Activated CD4-positive, alpha-beta memory T cell treated with anti-CD3 and anti-CD28 coated beads for 36 hours (primary cell): ENCODE results near the gene SLC1A5. TPM values are rescaled to one million over a fixed set of nuclear protein-coding genes. Genes with fewer than 3 reads are reported as not detected.
A peak's percentile ranks its signal among the peaks of the same experiment; 100 is the strongest.

Source experiments
- CTCF ChIA-PET: fragments of 350-600 bp; sonication (Branson Sonifier 250); formaldehyde crosslinking; loops from one replicate; lab custom pipeline; 2021; ENCODE audit warnings: antibody characterized with exemption, inconsistent platforms; lab: Charles Lee
- POLR2A ChIA-PET: fragments of 350-600 bp; sonication (Branson Sonifier 250); formaldehyde crosslinking; loops from one replicate; lab custom pipeline; 2021; ENCODE audit warnings: antibody characterized with exemption; lab: Charles Lee
- DNase-seq: peaks from one replicate; pipeline ENCODE4 v3.0.0-alpha.2; 2020
- H3K27ac Mint-ChIP-seq: one replicate; pipeline ENCODE4 v1.8.0; 2021; ENCODE audit warnings: mixed read lengths
- H3K27me3 Mint-ChIP-seq: one replicate; pipeline ENCODE4 v1.8.0; 2021; ENCODE audit warnings: mixed read lengths
- H3K36me3 Mint-ChIP-seq: one replicate; pipeline ENCODE4 v1.8.0; 2021; ENCODE audit warnings: mixed read lengths
- H3K4me1 Mint-ChIP-seq: one replicate; pipeline ENCODE4 v1.8.0; 2021; ENCODE audit warnings: low read depth, mixed read lengths
- H3K4me3 Mint-ChIP-seq: one replicate; pipeline ENCODE4 v1.8.0; 2021; ENCODE audit warnings: mild to moderate bottlenecking, mixed read lengths
- H3K9me3 Mint-ChIP-seq: one replicate; pipeline ENCODE4 v1.8.0; 2021; ENCODE audit warnings: mixed read lengths
- intact Hi-C: fragments of 100-400 bp; cut with micrococcal nuclease; formaldehyde crosslinking; loops from one replicate; pipeline ENCODE4 v1.15.1; 2023
- total RNA-seq, 2 experiments: library from RNA; stranded (reverse); gene quantifications; one replicate each; pipeline ENCODE4 v1.2.3, GENCODE V29; 2021

Gene SLC1A5
- total RNA-seq, 2 experiments from 2014 or later = 202 to 205 TPM

DNA sequence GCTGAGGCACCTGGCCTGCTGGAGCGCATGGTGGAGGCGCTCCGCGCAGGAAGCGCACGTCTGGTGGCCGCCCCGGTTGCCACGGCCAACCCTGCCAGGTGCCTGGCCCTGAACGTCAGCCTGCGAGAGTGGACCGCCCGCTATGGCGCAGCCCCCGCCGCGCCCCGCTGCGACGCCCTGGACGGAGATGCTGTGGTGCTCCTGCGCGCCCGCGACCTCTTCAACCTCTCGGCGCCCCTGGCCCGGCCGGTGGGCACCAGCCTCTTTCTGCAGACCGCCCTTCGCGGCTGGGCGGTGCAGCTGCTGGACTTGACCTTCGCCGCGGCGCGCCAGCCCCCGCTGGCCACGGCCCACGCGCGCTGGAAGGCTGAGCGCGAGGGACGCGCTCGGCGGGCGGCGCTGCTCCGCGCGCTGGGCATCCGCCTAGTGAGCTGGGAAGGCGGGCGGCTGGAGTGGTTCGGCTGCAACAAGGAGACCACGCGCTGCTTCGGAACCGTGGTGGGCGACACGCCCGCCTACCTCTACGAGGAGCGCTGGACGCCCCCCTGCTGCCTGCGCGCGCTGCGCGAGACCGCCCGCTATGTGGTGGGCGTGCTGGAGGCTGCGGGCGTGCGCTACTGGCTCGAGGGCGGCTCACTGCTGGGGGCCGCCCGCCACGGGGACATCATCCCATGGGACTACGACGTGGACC, 32.4 kb downstream of the SLC1A5 start:
- no peak for DNase-seq
- ChIA-PET POLR2A (no interaction called here), CTCF (interaction anchor here (0.5 to 4.7 kb wide), 7 partner anchors 10 to 1076 kb away, joined by 3 to 78 read pairs (median 4); no protein-coding TSS in a partner anchor)
- Mint-ChIP-seq H3K4me3 (no peak overlapping the region), H3K9me3 (no peaks in the 10 kb centered on the region), H3K36me3 (peaks cover 8% of the 10 kb centered on the region), H3K27ac (no peak overlapping the region), H3K4me1 (no peaks in the 10 kb centered on the region), H3K27me3 (no peaks in the 10 kb centered on the region)
- intact Hi-C loops = loop anchor here (5.0 kb wide), 1 partner anchor 66 kb away; no protein-coding TSS in a partner anchor

DNA sequence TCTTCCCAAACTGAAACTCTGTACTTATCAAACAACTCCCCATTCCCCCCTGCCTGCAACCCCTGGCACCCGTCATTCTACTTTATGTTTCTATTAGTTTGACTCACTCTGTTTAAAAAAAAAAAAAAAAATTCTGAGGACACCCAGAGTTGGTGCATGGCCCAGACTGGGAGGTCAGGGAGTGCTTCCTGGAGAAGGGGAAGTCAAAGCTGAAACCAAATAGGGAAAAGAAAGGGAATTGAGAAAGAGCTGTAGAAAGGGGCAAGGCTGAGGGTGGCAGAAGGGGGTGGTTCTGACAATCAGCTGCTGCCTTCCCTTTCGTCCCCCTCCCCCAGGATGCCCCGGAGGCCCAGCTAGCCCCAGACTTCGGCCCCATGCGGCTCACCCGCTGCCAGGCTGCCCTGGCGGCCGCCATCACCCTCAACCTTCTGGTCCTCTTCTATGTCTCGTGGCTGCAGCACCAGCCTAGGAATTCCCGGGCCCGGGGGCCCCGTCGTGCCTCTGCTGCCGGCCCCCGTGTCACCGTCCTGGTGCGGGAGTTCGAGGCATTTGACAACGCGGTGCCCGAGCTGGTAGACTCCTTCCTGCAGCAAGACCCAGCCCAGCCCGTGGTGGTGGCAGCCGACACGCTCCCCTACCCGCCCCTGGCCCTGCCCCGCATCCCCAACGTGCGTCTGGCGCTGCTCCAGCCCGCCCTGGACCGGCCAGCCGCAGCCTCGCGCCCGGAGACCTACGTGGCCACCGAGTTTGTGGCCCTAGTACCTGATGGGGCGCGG, 33.1 kb downstream of the SLC1A5 start:
- DNase-seq = no peak
- Mint-ChIP-seq H3K9me3 (no peaks in the 10 kb centered on the region), H3K4me1 (no peaks in the 10 kb centered on the region), H3K27me3 (no peaks in the 10 kb centered on the region), H3K36me3 (peaks cover 8% of the 10 kb centered on the region), H3K27ac (no peak overlapping the region), H3K4me3 (no peak overlapping the region)
- CTCF ChIA-PET = interaction anchor here (1.6 to 4.5 kb wide), 4 partner anchors 11 to 89 kb away, joined by 6 to 39 read pairs (median 19); partner anchors contain the start of gene SLC1A5
- intact Hi-C loops = loop anchor here (5.0 kb wide), 1 partner anchor 67 kb away; no protein-coding TSS in a partner anchor
- POLR2A ChIA-PET = no interaction called here

DNA sequence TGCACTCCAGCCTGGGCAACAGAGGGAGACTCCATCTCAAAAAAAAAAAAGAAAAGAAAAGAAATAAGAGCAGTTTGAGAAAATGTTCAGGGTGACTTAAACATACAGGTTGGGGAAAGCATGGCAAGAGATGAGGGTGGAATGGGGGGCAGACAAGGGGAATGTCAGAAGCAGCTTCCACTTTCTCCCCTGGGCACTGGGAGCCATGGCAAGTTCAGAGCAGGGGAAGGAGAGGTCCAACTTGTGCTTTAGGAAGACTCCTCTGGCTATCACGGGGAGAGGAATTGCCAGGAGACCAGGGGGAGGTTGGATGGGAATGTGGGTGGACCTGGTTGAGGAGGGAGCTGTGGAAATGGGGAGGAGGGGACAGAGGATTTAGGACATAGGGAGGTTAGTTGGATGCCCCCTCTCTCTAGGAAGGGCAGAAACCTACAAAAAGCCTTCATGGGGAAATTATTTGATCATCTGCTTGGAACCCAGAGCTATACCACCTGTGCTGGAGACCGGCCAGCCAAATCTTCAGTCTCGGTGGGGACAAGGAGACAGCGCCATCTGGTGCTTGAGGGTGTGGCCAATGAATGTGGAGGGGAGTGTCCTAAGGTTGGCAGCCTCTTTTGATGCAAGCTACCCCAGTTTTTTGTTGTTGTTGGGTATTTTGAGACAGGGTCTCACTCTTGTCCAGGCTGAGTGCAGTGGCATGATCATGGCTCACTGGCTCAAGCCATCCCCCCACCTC, 34.8 kb downstream of the SLC1A5 start:
- ChIA-PET CTCF (interaction anchor here (0.6 to 3.5 kb wide), 40 partner anchors 9 to 316 kb away, joined by 3 to 32 read pairs (median 5); partner anchors contain the start of genes CALM3, FKRP and SLC1A5), POLR2A (interaction anchor here (0.5 to 1.1 kb wide), 2 partner anchors 33 to 80 kb away, joined by 3 to 4 read pairs; no protein-coding TSS in a partner anchor)
- DNase-seq = peak; percentile 83
- H3K4me3 Mint-ChIP-seq = no peak overlapping the region
- H3K36me3 Mint-ChIP-seq = peaks cover 10% of the 10 kb centered on the region
- H3K27ac Mint-ChIP-seq = no peak overlapping the region
- H3K9me3 Mint-ChIP-seq = no peaks in the 10 kb centered on the region
- H3K4me1 Mint-ChIP-seq = peaks cover under 1% of the 10 kb centered on the region
- no peaks in the 10 kb centered on the region for H3K27me3 Mint-ChIP-seq
- intact Hi-C loops = no loop called here

DNA sequence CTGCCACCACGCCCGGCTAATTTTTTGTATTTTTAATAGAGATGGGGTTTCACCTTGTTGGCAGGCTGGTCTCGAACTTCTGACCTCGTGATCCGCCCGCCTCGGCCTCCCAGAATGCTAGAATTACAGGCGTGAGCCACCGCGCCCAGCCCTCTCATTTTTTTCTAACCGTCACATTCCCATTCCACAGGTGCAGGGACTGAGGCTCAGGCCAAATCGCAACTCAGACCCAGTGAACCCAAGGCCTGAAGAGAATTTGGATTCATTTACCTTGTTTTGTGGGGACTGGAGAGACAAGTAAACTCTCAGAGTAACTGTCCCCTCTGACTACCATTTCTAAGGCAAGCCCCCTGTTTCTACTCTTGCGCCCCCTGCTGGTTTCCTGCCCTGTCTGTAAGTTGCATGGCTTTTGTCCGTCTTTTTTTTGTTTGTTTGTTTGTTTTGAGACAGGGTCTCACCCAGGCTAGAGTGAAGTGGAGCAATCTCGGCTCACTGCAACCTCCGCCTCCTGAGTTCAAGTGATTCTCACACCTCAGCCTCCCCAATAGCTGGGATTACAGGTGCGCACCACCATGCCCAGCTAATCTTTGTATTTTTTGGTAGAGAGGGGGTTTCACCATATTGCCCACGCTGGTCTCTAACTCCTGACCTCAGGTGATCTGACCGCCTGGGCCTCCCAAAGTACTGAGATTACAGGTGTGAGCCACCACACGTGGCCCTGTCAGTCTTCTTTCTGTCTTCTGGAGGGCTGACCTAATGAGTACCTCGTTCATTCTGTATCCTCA, 39.9 kb downstream of the SLC1A5 start:
- peak; percentile 84 for DNase-seq
- H3K27me3 Mint-ChIP-seq = no peaks in the 10 kb centered on the region
- peaks cover 33% of the 10 kb centered on the region for H3K4me1 Mint-ChIP-seq
- H3K9me3 Mint-ChIP-seq = no peaks in the 10 kb centered on the region
- CTCF ChIA-PET = interaction anchor here (0.9 to 2.5 kb wide), 12 partner anchors 10 to 219 kb away, joined by 3 to 11 read pairs (median 4); partner anchors contain the start of genes AP2S1 and SLC1A5
- peak overlapping the region; percentile 43 for H3K4me3 Mint-ChIP-seq
- POLR2A ChIA-PET = no interaction called here
- H3K27ac Mint-ChIP-seq = no peak overlapping the region
- intact Hi-C loops = loop anchor here (5.0 to 10.0 kb wide), 4 partner anchors 39 to 224 kb away; partner anchors contain the start of genes AP2S1 and SLC1A5
- H3K36me3 Mint-ChIP-seq = peaks cover 11% of the 10 kb centered on the region

DNA sequence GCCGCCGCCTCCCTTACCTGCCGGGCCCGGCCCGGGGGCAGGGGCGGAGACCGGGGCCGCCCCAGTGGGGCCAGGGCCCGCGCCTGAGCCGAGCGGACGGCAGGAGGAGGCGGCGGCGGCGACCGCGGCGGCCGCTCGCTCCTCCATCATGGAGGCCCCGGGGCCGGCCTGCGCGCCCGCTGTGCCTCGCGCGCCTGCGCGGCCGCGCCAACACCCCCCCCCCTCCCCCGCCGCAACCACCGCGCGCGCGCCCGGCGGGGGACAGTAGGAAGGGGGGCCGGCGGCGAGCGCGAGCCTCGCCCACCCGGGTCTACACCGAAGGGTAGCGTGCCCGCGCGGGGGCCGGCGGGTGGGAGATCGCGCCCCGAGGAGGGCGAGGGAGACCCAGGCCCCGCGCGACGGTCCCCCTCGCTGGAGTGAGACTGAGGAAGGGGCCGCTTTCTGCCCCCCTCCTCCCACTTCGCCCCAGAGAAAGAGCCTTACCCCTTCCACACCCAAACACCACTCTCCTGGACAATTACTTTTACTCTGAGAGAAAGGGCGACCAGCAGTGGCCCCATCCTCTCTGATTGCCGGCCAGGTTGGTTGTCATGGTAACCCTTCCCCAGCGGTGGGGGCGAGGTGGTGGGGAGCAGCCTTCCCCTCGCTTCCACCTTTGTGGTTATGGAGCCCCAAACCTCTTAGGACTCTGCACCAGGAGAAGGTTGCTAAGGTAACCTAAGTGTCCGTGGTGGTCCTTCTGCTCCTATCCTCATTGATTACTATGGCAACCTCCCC, 41.9 kb downstream of the SLC1A5 start, which contains the start of gene STRN4:
TSS of gene STRN4 (minus strand) at position 170 of the 777 bp plus-strand sequence. CDS start at position 150, 20 bp downstream.
- peaks cover 49% of the 10 kb centered on the region for H3K4me1 Mint-ChIP-seq
- CTCF ChIA-PET = interaction anchor here (1.0 to 3.1 kb wide), 2 partner anchors 7 to 12 kb away, joined by 4 to 16 read pairs; no protein-coding TSS in a partner anchor
- peak within 1 kb of the TSS; percentile 94 for H3K4me3 Mint-ChIP-seq
- H3K27ac Mint-ChIP-seq = peak within 1 kb of the TSS; percentile 83
- POLR2A ChIA-PET = interaction anchor here (1.2 kb wide), 2 partner anchors 42 to 146 kb away, joined by 3 to 6 read pairs; partner anchors contain the start of genes CALM3 and SLC1A5
- intact Hi-C loops = loop anchor here (5.0 to 10.0 kb wide), 4 partner anchors 41 to 222 kb away; partner anchors contain the start of genes AP2S1 and SLC1A5
- DNase-seq = peak; percentile 66
- no peaks in the 10 kb centered on the region for H3K9me3 Mint-ChIP-seq
- peaks cover 11% of the 10 kb centered on the region for H3K36me3 Mint-ChIP-seq
- no peaks in the 10 kb centered on the region for H3K27me3 Mint-ChIP-seq

DNA sequence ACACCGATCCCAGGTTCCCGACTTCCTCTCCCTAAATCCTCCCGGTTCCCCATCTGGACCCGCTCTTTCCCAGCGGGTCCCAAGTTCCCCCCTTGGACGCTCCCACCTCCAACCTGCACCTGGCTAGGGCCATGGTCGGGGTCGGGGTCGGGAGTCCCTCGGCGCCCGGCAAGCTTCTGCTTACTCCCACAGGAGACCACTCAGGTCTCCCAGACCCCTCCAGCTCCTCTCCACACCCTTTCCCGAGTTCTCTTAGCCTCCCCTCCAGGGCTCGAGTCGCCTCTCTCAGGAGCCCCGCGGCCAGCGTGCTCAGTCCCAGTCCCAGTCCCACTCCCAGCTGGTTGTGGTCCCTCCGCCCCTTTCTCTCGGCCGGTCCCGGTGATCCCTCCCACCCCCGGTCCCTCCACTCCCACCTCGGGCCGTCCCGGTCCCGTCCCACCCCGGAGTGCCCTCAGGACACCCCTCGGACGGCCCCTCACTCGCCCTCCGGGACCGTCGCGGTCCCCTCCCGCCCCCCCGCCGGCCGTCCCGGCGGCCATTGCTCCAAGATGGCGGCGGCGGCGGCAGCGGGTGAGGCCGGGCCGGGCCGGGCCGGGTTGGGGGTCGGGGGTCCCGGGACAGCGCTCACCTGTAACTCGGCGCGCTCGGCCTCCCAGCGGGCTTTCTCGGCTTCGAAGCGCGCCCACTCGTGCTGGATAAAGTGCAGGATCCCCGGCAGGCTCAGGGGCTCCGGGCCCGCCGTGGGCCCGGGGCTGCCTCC, 42.7 kb downstream of the SLC1A5 start, which contains the start of gene FKRP:
TSS of gene FKRP (plus strand) at position 537 of the 760 bp plus-strand sequence. CDS start 9,394 bp downstream, outside the sequence.
- Mint-ChIP-seq H3K27me3 (no peaks in the 10 kb centered on the region), H3K4me3 (peak within 1 kb of the TSS; percentile 94), H3K9me3 (no peaks in the 10 kb centered on the region), H3K36me3 (peaks cover 11% of the 10 kb centered on the region), H3K27ac (peak within 1 kb of the TSS; percentile 83), H3K4me1 (peaks cover 54% of the 10 kb centered on the region)
- intact Hi-C loops = loop anchor here (5.0 to 10.0 kb wide), 4 partner anchors 42 to 221 kb away; partner anchors contain the start of genes AP2S1 and SLC1A5
- POLR2A ChIA-PET = interaction anchor here (1.2 kb wide), 2 partner anchors 42 to 145 kb away, joined by 3 to 6 read pairs; partner anchors contain the start of genes CALM3 and SLC1A5
- DNase-seq = peak; percentile 38
- CTCF ChIA-PET = interaction anchor here (0.7 to 3.1 kb wide), 5 partner anchors 8 to 95 kb away, joined by 3 to 16 read pairs (median 3); no protein-coding TSS in a partner anchor

DNA sequence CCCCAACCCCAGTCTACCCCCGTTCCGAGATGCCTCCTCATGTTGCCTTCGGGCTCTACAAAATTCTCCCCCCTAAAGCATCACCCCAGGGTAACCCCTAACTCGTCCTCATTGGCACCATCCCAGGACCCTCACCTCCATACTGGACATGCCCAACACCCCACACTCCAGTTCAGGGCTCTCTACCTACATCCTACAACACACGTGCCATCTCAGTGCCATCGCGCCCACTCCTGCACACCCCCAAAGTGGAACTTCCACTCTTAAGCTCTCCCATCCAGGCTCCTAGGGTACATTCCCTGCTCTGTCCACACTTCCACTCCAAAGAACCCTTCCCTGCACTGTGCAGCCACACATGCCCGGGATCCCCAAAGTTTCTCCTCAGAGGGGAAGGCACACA, 43.4 kb downstream of the SLC1A5 start:
- H3K27me3 Mint-ChIP-seq = no peaks in the 10 kb centered on the region
- ChIA-PET CTCF (interaction anchor here (0.7 to 3.1 kb wide), 5 partner anchors 9 to 96 kb away, joined by 3 to 16 read pairs (median 3); no protein-coding TSS in a partner anchor), POLR2A (interaction anchor here (1.2 kb wide), 2 partner anchors 43 to 144 kb away, joined by 3 to 6 read pairs; partner anchors contain the start of genes CALM3 and SLC1A5)
- intact Hi-C loops = loop anchor here (5.0 to 10.0 kb wide), 4 partner anchors 42 to 220 kb away; partner anchors contain the start of genes AP2S1 and SLC1A5
- peaks cover 60% of the 10 kb centered on the region for H3K4me1 Mint-ChIP-seq
- peak overlapping the region; percentile 83 for H3K27ac Mint-ChIP-seq
- no peaks in the 10 kb centered on the region for H3K9me3 Mint-ChIP-seq
- no peak for DNase-seq
- peak overlapping the region; percentile 94 for H3K4me3 Mint-ChIP-seq
- H3K36me3 Mint-ChIP-seq = peaks cover 9% of the 10 kb centered on the region

DNA sequence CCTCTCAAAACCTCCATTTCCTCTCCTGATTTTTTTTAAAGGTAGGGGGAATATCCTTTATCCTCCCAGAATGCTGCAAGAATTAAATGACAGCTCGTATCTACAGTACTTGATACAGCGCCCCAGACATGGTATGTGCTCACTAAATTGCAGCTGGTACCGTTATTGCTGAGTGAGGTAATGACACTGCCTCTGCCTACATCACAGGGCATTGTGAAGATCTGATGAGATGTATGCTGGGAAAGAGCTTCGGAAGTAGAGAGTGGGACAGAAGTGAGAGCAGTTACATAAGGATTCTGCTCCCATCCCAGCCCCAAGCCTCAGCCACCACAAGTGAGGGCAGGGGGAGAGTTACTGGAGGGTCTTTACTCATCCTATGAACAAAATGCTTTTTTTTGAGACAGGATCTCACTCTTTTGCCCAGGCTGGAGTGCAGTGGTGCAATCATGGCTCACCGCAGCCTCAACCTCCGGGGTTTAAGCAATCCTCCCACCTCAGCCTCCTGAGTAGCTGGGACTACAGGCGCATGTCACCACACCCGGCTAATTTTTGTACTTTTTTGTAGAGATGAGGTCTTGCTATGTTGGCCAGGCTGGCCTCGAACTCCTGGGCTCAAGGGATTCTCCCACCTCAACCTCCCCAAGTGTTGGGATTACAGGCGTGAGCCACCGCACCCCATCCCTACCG, 44.2 kb downstream of the SLC1A5 start:
- Mint-ChIP-seq H3K4me1 (peaks cover 60% of the 10 kb centered on the region), H3K36me3 (peaks cover 8% of the 10 kb centered on the region), H3K27ac (no peak overlapping the region), H3K27me3 (no peaks in the 10 kb centered on the region), H3K4me3 (peak overlapping the region; percentile 94), H3K9me3 (no peaks in the 10 kb centered on the region)
- ChIA-PET CTCF (interaction anchor here (1.4 to 3.1 kb wide), 4 partner anchors 10 to 23 kb away, joined by 3 to 16 read pairs (median 8); no protein-coding TSS in a partner anchor), POLR2A (no interaction called here)
- intact Hi-C loops = loop anchor here (10.0 kb wide), 1 partner anchor 219 kb away; no protein-coding TSS in a partner anchor
- no peak for DNase-seq
